IPS-15b (cell line): ENCODE results near the gene MLIP.
"Not testable (repeated sequence)": the region's sequence is repeated elsewhere in the genome, so short reads cannot be mapped to it uniquely, and the experiment has no call there.

Experiments used
- H3K27me3 ChIP-seq: one replicate; pipeline ENCODE4 v1.6.1; 2013; ENCODE audit warnings: low read length; ENCODE audit not compliant: control insufficient read depth, insufficient read depth
- H3K36me3 ChIP-seq: one replicate; pipeline ENCODE4 v1.6.1; 2013; ENCODE audit warnings: low read length; ENCODE audit not compliant: control insufficient read depth, insufficient read depth
- H3K4me1 ChIP-seq: one replicate; pipeline ENCODE4 v1.6.1; 2013; ENCODE audit warnings: mild to moderate bottlenecking, low read length; ENCODE audit not compliant: control insufficient read depth, insufficient read depth
- H3K4me3 ChIP-seq: one replicate; pipeline ENCODE4 v1.5.1; 2013; ENCODE audit warnings: low read depth, low read length
- H3K9ac ChIP-seq: one replicate; pipeline ENCODE4 v1.6.1; 2013; ENCODE audit warnings: low read depth, mild to moderate bottlenecking, low read length
- H3K9me3 ChIP-seq: one replicate; pipeline ENCODE4 v1.6.1; 2013; ENCODE audit warnings: mild to moderate bottlenecking, low read length; ENCODE audit not compliant: control insufficient read depth, insufficient read depth

Gene MLIP

DNA sequence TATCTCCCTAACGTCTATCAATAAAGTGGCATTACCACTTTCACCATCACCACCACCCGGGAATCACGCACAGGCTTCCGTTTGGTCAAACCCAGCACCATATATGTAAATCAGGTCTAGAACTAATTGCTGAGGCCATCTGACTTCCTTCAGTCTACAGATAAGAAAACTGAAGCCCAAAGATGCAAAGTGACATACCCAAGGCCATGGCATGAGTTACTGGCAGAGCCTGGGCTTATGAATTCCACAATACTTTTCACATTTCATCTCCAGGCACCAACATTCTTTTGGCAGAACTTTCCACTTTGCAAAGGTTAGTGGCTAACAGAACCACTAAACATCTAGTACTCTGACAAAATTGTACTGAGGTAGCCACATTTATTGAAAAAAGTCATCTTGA is 132.5 kb downstream of the MLIP start:
- Histone ChIP-seq H3K36me3 (no peaks in the 10 kb centered on the region), H3K9me3 (no peaks in the 10 kb centered on the region), H3K27me3 (no peaks in the 10 kb centered on the region), H3K9ac (no peak overlapping the region), H3K4me1 (no peaks in the 10 kb centered on the region), H3K4me3 (no peak overlapping the region)

DNA sequence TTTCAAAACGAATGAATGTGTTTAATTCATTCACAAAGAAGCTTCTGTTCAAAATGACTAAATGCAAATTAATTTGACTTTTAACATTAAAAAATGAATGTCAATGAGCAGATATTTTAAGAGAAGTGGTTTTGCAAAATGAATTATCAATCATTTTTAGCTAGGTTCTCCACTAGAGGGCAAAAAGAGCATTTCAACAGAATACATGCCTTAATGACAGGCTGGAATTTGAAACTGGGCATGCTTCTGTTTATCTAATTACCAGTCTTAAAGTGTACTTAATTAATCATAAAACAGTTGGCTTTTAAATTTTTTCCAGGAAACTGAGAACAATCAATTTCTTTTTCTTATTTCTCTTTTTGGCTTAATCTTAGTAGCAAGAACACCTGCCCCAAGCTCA is 133.2 kb downstream of the MLIP start:
- Histone ChIP-seq H3K4me3 (no peak overlapping the region), H3K36me3 (no peaks in the 10 kb centered on the region), H3K4me1 (no peaks in the 10 kb centered on the region), H3K9me3 (no peaks in the 10 kb centered on the region), H3K27me3 (no peaks in the 10 kb centered on the region), H3K9ac (no peak overlapping the region)

DNA sequence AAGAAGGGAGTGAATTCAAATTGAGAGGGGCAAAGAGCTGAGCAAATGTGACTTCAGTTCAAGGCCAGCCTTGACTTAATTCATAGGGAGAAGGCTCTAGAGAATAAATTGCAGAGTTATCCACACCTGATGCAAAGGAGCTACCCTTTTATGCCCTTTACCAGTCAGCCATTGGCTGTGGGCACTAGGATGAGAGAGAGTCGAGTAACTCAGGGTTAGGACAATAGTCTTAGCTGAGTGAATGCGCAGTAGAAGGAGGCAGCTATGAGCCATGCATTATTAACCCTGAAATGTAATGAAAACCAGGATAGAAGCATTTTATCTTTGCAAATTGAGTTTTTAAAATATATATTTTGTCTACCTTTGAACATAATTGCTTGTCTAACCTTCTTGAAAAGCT is 134.0 kb downstream of the MLIP start:
- Histone ChIP-seq H3K9me3 (no peaks in the 10 kb centered on the region), H3K9ac (no peak overlapping the region), H3K4me1 (no peaks in the 10 kb centered on the region), H3K27me3 (no peaks in the 10 kb centered on the region), H3K36me3 (no peaks in the 10 kb centered on the region), H3K4me3 (no peak overlapping the region)

DNA sequence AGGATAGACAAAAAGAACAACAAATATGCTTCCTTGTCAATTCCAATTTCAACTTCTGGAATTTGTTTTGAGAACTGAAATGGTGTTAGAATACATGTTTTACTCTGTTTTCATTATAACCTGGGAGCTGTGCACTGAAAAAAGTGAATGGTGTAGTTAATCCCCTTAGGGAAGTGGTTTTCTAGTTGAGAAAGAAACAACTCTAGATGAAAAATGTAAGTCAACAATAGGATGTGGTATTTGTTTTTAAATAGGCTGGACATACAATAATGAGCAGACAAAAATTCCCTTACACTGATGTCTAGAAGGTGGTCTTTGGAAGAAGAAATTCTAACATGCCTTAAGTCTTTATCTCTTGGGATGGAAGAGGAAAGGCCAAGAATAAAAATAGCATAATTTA is 137.1 kb downstream of the MLIP start:
- no peaks in the 10 kb centered on the region for H3K4me1 ChIP-seq
- H3K9ac ChIP-seq: no peak overlapping the region
- H3K36me3 ChIP-seq: no peaks in the 10 kb centered on the region
- H3K27me3 ChIP-seq: no peaks in the 10 kb centered on the region
- no peaks in the 10 kb centered on the region for H3K9me3 ChIP-seq
- no peak overlapping the region for H3K4me3 ChIP-seq

DNA sequence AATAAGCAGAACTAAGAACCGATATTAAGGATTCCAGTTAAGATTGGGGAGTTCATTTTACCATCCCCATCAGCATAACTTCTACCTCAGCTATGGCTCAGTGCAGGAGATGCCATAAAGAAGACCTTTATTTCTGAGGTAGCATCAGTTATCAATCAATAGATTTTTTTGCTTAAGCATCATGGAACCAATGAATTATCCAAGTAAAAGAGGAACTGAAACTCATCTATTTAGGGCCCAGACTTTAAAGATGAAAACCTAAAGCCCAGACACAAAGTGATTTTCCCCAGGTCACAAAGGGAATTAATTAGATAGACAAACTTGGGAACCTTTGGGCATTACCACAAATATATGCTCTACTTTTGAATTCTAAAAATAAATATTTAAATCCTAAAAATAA is 137.8 kb downstream of the MLIP start:
- no peaks in the 10 kb centered on the region for H3K9me3 ChIP-seq
- no peaks in the 10 kb centered on the region for H3K4me1 ChIP-seq
- no peak overlapping the region for H3K9ac ChIP-seq
- no peaks in the 10 kb centered on the region for H3K36me3 ChIP-seq
- no peak overlapping the region for H3K4me3 ChIP-seq
- no peaks in the 10 kb centered on the region for H3K27me3 ChIP-seq

DNA sequence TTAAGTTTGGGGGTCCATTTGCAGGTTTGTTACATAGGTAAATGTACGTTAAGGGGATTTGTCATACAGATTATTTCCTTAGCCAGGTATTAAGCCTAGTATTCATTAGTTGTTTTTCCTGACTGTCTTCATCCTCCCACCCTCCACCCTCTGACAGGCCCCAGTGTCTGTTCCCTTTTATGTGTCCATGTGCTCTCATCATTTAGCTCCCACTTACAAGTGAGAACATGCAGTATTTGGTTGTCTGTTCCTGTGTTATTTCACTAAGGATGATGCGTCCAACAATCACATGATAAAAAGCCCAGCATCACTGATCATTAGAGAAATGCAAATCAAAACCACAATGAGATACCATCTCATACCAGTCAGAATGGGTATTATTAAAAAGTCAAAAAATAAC is 138.6 kb downstream of the MLIP start:
- not testable (repeated sequence) for H3K27me3 ChIP-seq, H3K36me3 ChIP-seq, H3K4me1 ChIP-seq, H3K9ac ChIP-seq, H3K4me3 ChIP-seq, H3K9me3 ChIP-seq

DNA sequence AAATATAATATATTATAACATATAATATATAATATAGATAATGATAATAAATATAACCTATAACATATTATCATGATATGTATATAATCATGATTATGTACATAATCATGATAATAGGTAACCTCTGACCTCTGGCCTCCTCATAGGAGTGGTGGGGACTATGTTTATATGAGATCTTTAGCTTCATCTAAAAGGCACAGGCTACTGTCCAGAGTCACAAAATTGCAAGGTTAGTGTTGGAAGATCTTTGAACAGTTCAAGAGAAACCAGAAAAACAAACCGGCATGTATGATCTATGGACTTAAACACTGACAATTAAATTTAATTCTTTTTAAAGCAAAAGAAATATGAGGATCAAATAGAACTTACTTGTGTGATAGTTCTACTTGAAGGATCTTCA is 141.3 kb downstream of the MLIP start:
- Histone ChIP-seq H3K4me1 (no peaks in the 10 kb centered on the region), H3K9me3 (no peaks in the 10 kb centered on the region), H3K27me3 (no peaks in the 10 kb centered on the region), H3K36me3 (no peaks in the 10 kb centered on the region), H3K4me3 (no peak overlapping the region), H3K9ac (no peak overlapping the region)

DNA sequence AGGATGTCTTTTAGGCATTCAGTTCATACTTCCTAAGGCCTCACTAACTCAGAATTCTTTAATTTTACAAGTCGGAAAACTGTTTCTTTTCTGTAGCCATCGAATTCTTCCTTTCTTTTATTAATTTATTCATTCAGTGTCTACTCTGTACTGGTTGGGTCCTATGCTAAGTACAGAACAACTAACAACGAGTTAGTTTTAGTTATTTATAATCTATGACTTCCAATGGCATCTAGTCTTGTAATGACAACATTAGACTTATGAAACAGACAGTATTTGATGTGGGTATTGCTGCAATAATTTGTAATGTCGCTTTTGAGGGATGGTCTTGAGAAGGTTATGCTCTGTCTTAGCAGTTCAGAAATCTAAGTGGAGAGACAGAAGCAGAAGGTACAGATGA is 141.7 kb downstream of the MLIP start:
- Histone ChIP-seq H3K4me3 (no peak overlapping the region), H3K36me3 (no peaks in the 10 kb centered on the region), H3K4me1 (no peaks in the 10 kb centered on the region), H3K27me3 (no peaks in the 10 kb centered on the region), H3K9ac (no peak overlapping the region), H3K9me3 (no peaks in the 10 kb centered on the region)

DNA sequence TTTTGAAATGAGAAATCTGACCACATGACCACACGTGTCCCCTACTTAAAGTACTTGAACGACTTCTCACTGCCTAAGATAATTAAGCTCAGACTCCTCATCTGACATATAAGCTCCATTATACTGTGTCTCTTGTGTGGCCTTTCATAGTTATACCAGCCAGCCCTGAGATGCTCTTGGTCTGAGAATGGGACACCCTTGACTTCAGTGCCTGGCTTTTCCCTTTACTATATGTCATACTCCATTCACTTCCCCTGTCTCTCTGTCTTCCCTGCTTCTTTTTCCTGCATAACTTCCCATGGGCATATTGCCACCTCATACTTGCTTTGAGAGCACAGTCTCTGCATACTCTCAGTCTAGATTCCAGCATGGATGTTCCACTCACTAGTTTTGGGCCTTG is 143.6 kb downstream of the MLIP start:
- Histone ChIP-seq H3K4me3 (no peak overlapping the region), H3K36me3 (no peaks in the 10 kb centered on the region), H3K9ac (no peak overlapping the region), H3K9me3 (no peaks in the 10 kb centered on the region), H3K4me1 (no peaks in the 10 kb centered on the region), H3K27me3 (no peaks in the 10 kb centered on the region)

DNA sequence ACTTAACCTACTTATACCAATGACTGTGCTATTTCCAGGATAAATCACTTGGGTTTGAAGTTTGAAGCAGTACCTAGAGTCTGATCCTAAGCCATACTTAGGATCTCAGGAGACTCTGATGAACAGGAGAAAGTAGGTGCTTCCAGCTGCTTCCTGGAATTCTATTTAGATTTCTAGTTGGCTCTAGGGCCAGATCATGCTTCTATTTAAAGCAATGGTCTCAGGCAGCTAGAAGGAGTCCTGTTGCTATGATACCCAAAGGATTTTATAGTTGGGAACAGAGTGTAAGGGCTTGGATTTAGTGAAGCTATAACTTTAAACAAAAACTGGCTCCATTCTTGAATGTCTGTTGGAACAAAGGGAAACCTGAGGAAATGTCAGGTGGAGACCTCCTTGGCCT is 144.6 kb downstream of the MLIP start:
- H3K27me3 ChIP-seq: no peaks in the 10 kb centered on the region

DNA sequence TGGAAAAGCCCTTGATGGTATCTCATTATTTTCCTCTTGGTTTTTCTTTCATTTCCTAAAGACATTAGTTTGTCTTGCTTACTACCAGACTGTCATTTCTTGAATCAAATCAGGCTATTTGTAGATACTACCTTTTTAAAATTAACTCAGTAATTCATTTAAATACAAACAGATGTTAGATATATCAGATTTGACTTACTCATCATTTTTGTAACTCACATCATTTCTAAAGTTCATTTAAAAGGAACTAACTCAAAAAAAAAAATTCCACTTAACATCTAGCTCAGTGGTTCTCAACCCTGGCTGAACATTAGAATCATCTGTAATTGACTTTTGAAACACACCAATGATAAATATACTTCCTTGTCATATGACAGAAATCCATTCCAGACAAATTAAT is 148.8 kb downstream of the MLIP start:
- peaks cover 17% of the 10 kb centered on the region for H3K4me1 ChIP-seq
- no peak overlapping the region for H3K4me3 ChIP-seq
- H3K27me3 ChIP-seq: no peaks in the 10 kb centered on the region
- no peaks in the 10 kb centered on the region for H3K36me3 ChIP-seq
- no peak overlapping the region for H3K9ac ChIP-seq
- no peaks in the 10 kb centered on the region for H3K9me3 ChIP-seq

More for the DNA sequence above, 144.6 kb downstream of the MLIP start:
- no peak overlapping the region for H3K9ac ChIP-seq
- no peaks in the 10 kb centered on the region for H3K36me3 ChIP-seq
- H3K9me3 ChIP-seq: no peaks in the 10 kb centered on the region
- no peak overlapping the region for H3K4me3 ChIP-seq
- peaks cover 2% of the 10 kb centered on the region for H3K4me1 ChIP-seq

DNA sequence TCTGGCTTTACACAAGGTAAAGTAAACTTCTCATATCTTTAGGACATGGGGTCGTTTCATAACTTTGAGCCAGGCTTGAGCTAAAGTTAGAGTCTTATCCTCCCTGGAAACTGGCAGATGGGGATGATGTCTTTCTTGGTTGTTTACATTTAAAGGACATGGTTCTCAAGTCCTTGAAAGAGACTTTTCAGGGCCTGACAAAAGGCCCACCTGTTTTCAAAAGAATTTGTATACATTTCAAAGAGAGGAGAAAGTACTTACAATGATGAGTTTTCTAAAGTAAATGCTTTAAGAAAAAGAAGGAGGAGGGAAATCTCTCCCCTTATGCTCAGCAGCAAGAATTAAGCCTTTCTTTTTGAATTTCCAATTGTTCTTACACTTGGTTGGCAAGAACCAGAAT is 151.3 kb downstream of the MLIP start:
- H3K36me3 ChIP-seq: no peaks in the 10 kb centered on the region
- H3K27me3 ChIP-seq: no peaks in the 10 kb centered on the region
- H3K9me3 ChIP-seq: no peaks in the 10 kb centered on the region
- H3K9ac ChIP-seq: no peak overlapping the region
- no peak overlapping the region for H3K4me3 ChIP-seq
- H3K4me1 ChIP-seq: peaks cover 17% of the 10 kb centered on the region

DNA sequence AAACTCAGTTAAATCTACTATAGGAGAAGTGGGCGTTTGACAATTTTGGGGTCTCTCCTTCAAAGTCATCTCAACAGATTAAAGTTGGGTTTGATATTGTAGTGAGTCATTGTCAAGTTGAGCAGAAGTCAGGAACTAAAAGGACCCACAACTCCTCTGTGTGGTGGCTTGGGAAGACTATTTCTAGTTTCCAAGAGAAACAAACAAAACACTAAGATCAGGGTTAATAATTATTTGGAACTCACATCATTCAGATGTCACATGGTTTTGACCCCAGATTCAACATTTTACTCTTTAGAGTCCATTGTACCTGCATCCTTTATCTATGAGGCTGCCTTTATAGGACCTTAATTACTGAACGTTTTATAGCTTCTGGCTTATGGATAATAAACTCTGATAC is 151.7 kb downstream of the MLIP start:
- no peaks in the 10 kb centered on the region for H3K27me3 ChIP-seq

More for the DNA sequence above, 151.7 kb downstream of the MLIP start:
- peaks cover 17% of the 10 kb centered on the region for H3K4me1 ChIP-seq
- no peaks in the 10 kb centered on the region for H3K36me3 ChIP-seq
- no peak overlapping the region for H3K4me3 ChIP-seq
- no peak overlapping the region for H3K9ac ChIP-seq
- no peaks in the 10 kb centered on the region for H3K9me3 ChIP-seq
